Loucy (cell line): ENCODE data around the gene KLF3.

Experiments
- H2AFZ ChIP-seq: fragments of 200-600 bp; sonication (generic); 2 replicates; pipeline ENCODE4 v1.6.0; 2016; ENCODE audit warnings: antibody characterized with exemption, mild to moderate bottlenecking, low read length, moderate library complexity
- H3F3A ChIP-seq: fragments of 200-600 bp; 2 replicates; pipeline ENCODE4 v1.6.0; 2016; ENCODE audit warnings: antibody characterized with exemption, low read depth, mild to moderate bottlenecking
- H3K27me3 ChIP-seq: fragments of 200-600 bp; sonication (generic); 2 replicates; pipeline ENCODE4 v1.6.1; 2014; ENCODE audit warnings: low read length, mild to moderate bottlenecking; ENCODE audit not compliant: insufficient read depth, poor library complexity, severe bottlenecking
- H3K36me3 ChIP-seq: fragments of 200-600 bp; sonication (generic); 2 replicates; pipeline ENCODE4 v1.6.1; 2016; ENCODE audit warnings: low read length; ENCODE audit not compliant: insufficient read depth
- H3K4me1 ChIP-seq: fragments of 200-600 bp; sonication (generic); 2 replicates; pipeline ENCODE4 v1.5.1; 2014; ENCODE audit warnings: low read length, mild to moderate bottlenecking; ENCODE audit not compliant: insufficient read depth, poor library complexity, severe bottlenecking
- H3K4me2 ChIP-seq: fragments of 200-600 bp; sonication (generic); 2 replicates; pipeline ENCODE4 v1.6.0; 2014; ENCODE audit warnings: antibody characterized with exemption, low read length, low read depth, mild to moderate bottlenecking; ENCODE audit not compliant: poor library complexity, severe bottlenecking
- H3K4me3 ChIP-seq: fragments of 200-600 bp; sonication (generic); 2 replicates; pipeline ENCODE4 v1.5.1; 2014; ENCODE audit warnings: low read length, mild to moderate bottlenecking, mixed read lengths; ENCODE audit not compliant: poor library complexity, severe bottlenecking
- H3K79me2 ChIP-seq: fragments of 200-600 bp; sonication (generic); 2 replicates; pipeline ENCODE4 v1.6.1; 2014; ENCODE audit warnings: low read length; ENCODE audit not compliant: insufficient read depth
- H3K9ac ChIP-seq: fragments of 200-600 bp; sonication (generic); 2 replicates; pipeline ENCODE4 v1.6.0; 2014; ENCODE audit warnings: mild to moderate bottlenecking, low read depth, low read length, moderate library complexity; ENCODE audit not compliant: poor library complexity, severe bottlenecking
- H3K9me2 ChIP-seq: fragments of 200-600 bp; sonication (generic); replicated peaks from 2 replicates; pipeline ENCODE4 v1.6.1; 2016; ENCODE audit warnings: low read depth, low read length, mixed read lengths
- H3K9me3 ChIP-seq: fragments of 200-600 bp; sonication (generic); 2 replicates; pipeline ENCODE4 v1.6.1; 2014; ENCODE audit warnings: mild to moderate bottlenecking, antibody characterized with exemption, low read length, low read depth; ENCODE audit not compliant: insufficient read depth
- H4K20me1 ChIP-seq: fragments of 200-600 bp; sonication (generic); 2 replicates; pipeline ENCODE4 v1.6.0; 2014; ENCODE audit warnings: antibody characterized with exemption, low read length, mild to moderate bottlenecking; ENCODE audit not compliant: insufficient read depth, poor library complexity, severe bottlenecking
- CTCF ChIP-seq: fragments of 200-600 bp; sonication (generic); conservative IDR thresholded peaks from 2 replicates; pipeline ENCODE4 v1.5.1; 2014; ENCODE audit warnings: mild to moderate bottlenecking, antibody characterized with exemption, low read length
- EZH2phosphoT487 ChIP-seq: fragments of 200-600 bp; IDR thresholded peaks from 2 replicates; pipeline ENCODE4 v1.6.1; 2018; ENCODE audit warnings: antibody characterized with exemption, mild to moderate bottlenecking, moderate library complexity, borderline replicate concordance

The KLF3 gene

GRCh38 chr4:38743866-38744265, 79.9 kb downstream of the KLF3 start:
- TF ChIP-seq EZH2phosphoT487 (no peak), CTCF (no peak)
- Histone ChIP-seq H3F3A (no peaks in the 10 kb centered on the region), H3K79me2 (no peaks in the 10 kb centered on the region), H3K36me3 (no peaks in the 10 kb centered on the region), H3K4me1 (no peaks in the 10 kb centered on the region), H2AFZ (no peak overlapping the region), H3K9ac (no peak overlapping the region), H4K20me1 (no peaks in the 10 kb centered on the region), H3K27me3 (no peaks in the 10 kb centered on the region), H3K4me3 (no peak overlapping the region), H3K9me2 (no peaks in the 10 kb centered on the region), H3K4me2 (no peak overlapping the region), H3K9me3 (no peaks in the 10 kb centered on the region)

GRCh38 chr4:38745881-38746280, 81.9 kb downstream of the KLF3 start:
- H3K9me3 ChIP-seq: no peaks in the 10 kb centered on the region
- H3K79me2 ChIP-seq: no peaks in the 10 kb centered on the region
- no peak overlapping the region for H3K4me3 ChIP-seq
- no peaks in the 10 kb centered on the region for H3K27me3 ChIP-seq
- no peaks in the 10 kb centered on the region for H4K20me1 ChIP-seq
- H3K4me2 ChIP-seq: no peak overlapping the region
- no peak overlapping the region for H3K9ac ChIP-seq
- TF ChIP-seq CTCF: no peak
- TF ChIP-seq EZH2phosphoT487: no peak
- no peaks in the 10 kb centered on the region for H3K36me3 ChIP-seq
- no peaks in the 10 kb centered on the region for H3F3A ChIP-seq
- H2AFZ ChIP-seq: no peak overlapping the region
- H3K4me1 ChIP-seq: no peaks in the 10 kb centered on the region
- H3K9me2 ChIP-seq: no peaks in the 10 kb centered on the region

- no peak overlapping the region for H3K4me3 ChIP-seq
- no peak overlapping the region for H3K4me2 ChIP-seq
- no peak for TF ChIP-seq CTCF
- TF ChIP-seq EZH2phosphoT487: no peak
- H4K20me1 ChIP-seq: no peaks in the 10 kb centered on the region
- H3K79me2 ChIP-seq: no peaks in the 10 kb centered on the region
- H3K4me1 ChIP-seq: no peaks in the 10 kb centered on the region
- H2AFZ ChIP-seq: no peak overlapping the region
- H3K9me2 ChIP-seq: no peaks in the 10 kb centered on the region
- H3K36me3 ChIP-seq: no peaks in the 10 kb centered on the region
- H3F3A ChIP-seq: no peaks in the 10 kb centered on the region
- no peaks in the 10 kb centered on the region for H3K27me3 ChIP-seq
- H3K9me3 ChIP-seq: no peaks in the 10 kb centered on the region
- H3K9ac ChIP-seq: no peak overlapping the region
These were observed 83.6 kb downstream of the KLF3 start for GRCh38 chr4:38747629-38748028.
